Epidermal melanocyte (primary cell): Measurements from ENCODE around the gene STAP1.

ENCODE experiments used
- DNase-seq: peaks from one replicate; pipeline ENCODE4 v3.0.0; 2011; ENCODE audit warnings: low spot score; ENCODE audit not compliant: insufficient read length

The STAP1 gene

GRCh38 chr4:67555447-67555846 is 3.1 kb upstream of the STAP1 start:
- DNase-seq, result no peak

GRCh38 chr4:67556436-67556835 is 2.1 kb upstream of the STAP1 start:
- DNase-seq, result no peak

GRCh38 chr4:67565284-67565683 is 6.8 kb downstream of the STAP1 start:
- no peak for DNase-seq

GRCh38 chr4:67566335-67566734 is 7.8 kb downstream of the STAP1 start:
- no peak for DNase-seq

GRCh38 chr4:67568820-67569219 is 10.3 kb downstream of the STAP1 start:
- DNase-seq, result no peak

GRCh38 chr4:67570537-67570936 is 12.0 kb downstream of the STAP1 start:
- DNase-seq, result no peak

GRCh38 chr4:67571975-67572374 is 13.4 kb downstream of the STAP1 start:
- DNase-seq, result no peak

GRCh38 chr4:67573193-67573592 is 14.7 kb downstream of the STAP1 start:
- DNase-seq, result no peak

- DNase-seq, result no peak
Observed at GRCh38 chr4:67575232-67576058, 16.9 kb downstream of the STAP1 start.

- DNase-seq, result no peak
Observed at GRCh38 chr4:67576059-67576466, 17.5 kb downstream of the STAP1 start.

GRCh38 chr4:67576538-67576937 is 18.0 kb downstream of the STAP1 start:
- DNase-seq, result no peak

GRCh38 chr4:67580577-67580976 is 22.1 kb downstream of the STAP1 start:
- DNase-seq, result no peak

GRCh38 chr4:67581208-67581857 is 22.8 kb downstream of the STAP1 start:
- no peak for DNase-seq

- DNase-seq, result no peak
Observed at GRCh38 chr4:67581913-67582312, 23.4 kb downstream of the STAP1 start.

- DNase-seq, result no peak
Observed at GRCh38 chr4:67584496-67584895, 26.0 kb downstream of the STAP1 start.

- no peak for DNase-seq
Observed at GRCh38 chr4:67587156-67587555, 28.6 kb downstream of the STAP1 start.

- DNase-seq, result no peak
Observed at GRCh38 chr4:67593741-67594175, 35.2 kb downstream of the STAP1 start.

- no peak for DNase-seq
Observed at GRCh38 chr4:67603310-67604028, 44.9 kb downstream of the STAP1 start.

GRCh38 chr4:67604029-67604381 is 45.5 kb downstream of the STAP1 start:
- no peak for DNase-seq

GRCh38 chr4:67604749-67605148 is 46.2 kb downstream of the STAP1 start:
- DNase-seq, result no peak

- no peak for DNase-seq
Observed at GRCh38 chr4:67608027-67608426, 49.5 kb downstream of the STAP1 start.

- DNase-seq, result no peak
Observed at GRCh38 chr4:67614186-67614585, 55.7 kb downstream of the STAP1 start.
